SH-SY5Y (cell line): ENCODE data around the gene HS3ST2.

Source experiments
- GATA2 ChIP-seq: IDR thresholded peaks from 2 replicates; pipeline ENCODE4 v1.6.1; 2011; ENCODE audit warnings: mild to moderate bottlenecking, low read depth, low read length
- GATA3 ChIP-seq: IDR thresholded peaks from 2 replicates; pipeline ENCODE4 v1.6.1; 2011; ENCODE audit warnings: low read depth, mild to moderate bottlenecking, low read length, moderate library complexity

DNA sequence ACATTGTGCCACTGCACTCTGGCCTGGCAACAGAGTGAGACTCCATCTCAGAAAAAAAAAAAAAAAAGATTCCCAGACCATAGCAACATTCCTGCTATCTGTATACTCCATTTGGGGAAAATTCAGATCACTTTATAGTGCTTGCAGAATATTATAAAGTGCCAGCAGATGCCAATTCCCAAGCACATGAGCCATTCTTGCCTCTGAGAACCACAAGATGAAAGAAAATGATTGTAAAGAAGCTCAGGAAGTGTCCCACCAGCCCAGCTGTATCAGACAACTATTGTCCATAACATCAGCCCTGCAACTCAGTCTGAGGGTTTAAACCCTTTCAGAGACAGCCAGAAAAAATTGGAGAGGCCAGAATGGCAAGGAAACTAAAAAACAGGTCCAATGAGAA, 69.0 kb downstream of the HS3ST2 start:
- TF ChIP-seq GATA2, result no peak
- no peak for TF ChIP-seq GATA3
